ENCODE results near the gene LGSN.
"Not testable (repeated sequence)": the region's sequence is repeated elsewhere in the genome, so short reads cannot be mapped to it uniquely, and the experiment has no call there.

The LGSN gene, protein sequence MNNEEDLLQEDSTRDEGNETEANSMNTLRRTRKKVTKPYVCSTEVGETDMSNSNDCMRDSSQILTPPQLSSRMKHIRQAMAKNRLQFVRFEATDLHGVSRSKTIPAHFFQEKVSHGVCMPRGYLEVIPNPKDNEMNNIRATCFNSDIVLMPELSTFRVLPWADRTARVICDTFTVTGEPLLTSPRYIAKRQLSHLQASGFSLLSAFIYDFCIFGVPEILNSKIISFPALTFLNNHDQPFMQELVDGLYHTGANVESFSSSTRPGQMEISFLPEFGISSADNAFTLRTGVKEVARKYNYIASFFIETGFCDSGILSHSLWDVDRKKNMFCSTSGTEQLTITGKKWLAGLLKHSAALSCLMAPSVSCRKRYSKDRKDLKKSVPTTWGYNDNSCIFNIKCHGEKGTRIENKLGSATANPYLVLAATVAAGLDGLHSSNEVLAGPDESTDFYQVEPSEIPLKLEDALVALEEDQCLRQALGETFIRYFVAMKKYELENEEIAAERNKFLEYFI
- 0.13 to 0.18 reads per million in 2 experiments for total RNA-seq

DNA sequence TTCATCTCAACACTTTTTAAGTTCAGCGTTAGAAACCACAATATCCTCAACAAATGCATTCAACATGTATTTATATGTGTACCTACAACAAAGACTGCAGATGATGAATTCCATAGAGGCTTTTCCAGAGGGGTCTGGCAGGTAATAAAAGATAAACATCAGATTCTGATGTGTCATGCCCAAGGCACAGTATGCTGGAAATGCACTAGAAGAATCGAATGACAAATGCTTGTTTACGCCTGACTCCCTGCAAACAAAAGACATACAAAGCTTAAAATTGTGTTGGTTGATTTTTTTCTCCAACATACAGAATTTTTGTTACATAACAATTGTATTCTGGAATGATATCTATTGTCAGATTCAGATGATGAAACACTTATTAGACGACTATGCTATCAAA is at the start of gene LGSN:
TSS of gene LGSN (minus strand) at position 45 of the 400 bp plus-strand sequence. CDS start at position 5, 40 bp downstream.
- no peak for DNase-seq (ENCODE audit: low read depth)

DNA sequence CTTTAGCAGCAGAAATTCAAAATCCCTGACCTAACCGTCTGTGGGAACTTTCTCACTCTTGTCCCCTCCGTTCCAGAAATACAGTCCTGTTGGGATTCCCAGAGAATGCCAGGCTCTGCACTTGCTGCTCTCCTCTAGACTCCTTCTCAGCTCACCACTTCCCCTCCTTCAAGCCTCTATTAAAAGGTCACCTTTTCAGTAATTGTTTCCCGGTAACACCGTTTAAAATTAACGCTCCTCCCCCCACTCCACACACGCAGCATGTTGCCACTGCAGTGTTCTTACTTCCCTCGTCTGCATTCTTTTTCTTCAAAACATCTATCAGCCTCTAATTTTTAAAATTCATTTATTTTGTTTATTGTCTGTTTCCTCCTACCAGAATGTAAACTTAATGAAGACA is 48.6 kb upstream of the LGSN start:
- DNase-seq (ENCODE audit: low read depth) = no peak

DNA sequence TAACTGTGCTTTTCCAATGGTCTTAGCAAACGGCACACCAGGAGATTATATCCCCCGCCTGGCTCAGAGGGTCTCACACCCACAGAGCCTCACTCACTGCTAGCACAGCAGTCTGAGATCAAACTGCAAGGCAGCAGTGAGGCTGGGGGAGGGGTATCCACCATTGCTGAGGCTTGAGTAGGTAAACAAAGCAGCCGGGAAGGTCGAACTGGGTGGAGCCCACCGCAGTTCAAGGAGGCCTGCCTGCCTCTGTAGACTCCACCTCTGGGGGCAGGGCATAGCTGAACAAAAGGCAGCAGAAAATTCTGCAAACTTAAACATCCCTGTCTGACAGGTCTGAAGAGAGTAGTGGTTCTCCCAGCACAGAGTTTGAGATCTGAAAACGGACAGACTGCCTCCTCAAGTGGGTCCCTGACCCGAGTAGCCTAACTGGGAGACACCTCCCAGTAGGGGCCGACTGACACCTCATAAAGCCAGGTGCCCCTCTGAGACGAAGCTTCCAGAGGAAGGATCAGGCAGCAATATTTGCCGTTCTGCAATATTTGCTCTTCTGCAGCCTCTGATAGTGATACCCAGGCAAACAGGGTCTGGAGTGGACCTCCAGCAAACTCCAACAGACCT is 42.8 kb upstream of the LGSN start:
- DNase-seq (ENCODE audit: low read depth) = not testable (repeated sequence)

DNA sequence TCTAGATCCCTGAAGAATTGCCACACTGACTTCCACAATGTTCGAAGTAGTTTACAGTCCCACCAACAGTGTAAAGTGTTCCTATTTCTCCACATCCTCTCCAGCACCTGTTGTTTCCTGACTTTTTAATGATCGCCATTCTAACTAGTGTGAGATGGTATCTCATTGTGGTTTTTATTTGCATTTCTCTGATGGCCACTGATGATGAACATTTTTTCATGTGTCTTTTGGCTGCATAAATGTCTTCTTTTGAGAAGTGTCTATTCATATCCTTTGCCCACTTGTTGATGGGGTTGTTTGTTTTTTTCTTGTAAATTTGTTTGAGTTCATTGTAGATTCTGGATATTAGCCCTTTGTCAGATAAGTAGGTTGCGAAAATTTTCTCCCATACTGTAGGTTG is 37.6 kb upstream of the LGSN start:
- not testable (repeated sequence) for DNase-seq (ENCODE audit: low read depth)

DNA sequence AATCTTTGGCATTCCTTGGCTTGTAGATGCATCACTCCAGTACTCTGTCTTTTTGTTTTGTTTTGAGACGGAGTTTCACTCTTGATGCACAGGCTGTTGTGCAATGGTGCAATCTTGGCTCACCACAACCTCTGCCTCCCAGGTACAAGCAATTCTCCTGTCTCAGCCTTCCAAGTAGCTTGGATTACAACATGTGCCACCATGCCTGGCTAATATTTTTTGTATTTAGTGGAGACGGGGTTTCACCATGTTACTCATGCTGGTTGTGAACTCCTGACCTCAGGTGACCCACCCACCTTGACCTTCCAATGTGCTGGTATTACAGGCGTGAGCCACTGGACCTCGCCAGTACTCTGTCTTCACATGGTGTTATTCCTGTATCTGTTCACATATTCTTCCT is 35.8 kb upstream of the LGSN start:
- no peak for DNase-seq (ENCODE audit: low read depth)

DNA sequence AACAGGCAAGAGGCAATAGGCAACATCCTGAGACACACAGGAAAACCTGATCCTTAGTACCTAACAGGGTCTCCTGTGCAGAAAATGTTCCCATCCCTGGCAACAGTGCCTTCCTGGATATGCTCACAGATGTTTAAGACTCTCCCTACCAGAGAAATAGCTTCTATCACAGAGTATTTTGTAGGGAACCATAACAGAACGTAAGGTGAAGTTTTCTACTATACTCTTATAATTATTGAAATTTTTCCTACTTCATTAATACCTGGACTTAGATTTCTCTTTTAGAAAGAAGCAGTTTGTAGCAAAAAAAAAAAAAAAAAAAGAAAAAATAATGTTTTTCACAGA is 33.5 kb upstream of the LGSN start:
- DNase-seq (ENCODE audit: low read depth) = no peak

DNA sequence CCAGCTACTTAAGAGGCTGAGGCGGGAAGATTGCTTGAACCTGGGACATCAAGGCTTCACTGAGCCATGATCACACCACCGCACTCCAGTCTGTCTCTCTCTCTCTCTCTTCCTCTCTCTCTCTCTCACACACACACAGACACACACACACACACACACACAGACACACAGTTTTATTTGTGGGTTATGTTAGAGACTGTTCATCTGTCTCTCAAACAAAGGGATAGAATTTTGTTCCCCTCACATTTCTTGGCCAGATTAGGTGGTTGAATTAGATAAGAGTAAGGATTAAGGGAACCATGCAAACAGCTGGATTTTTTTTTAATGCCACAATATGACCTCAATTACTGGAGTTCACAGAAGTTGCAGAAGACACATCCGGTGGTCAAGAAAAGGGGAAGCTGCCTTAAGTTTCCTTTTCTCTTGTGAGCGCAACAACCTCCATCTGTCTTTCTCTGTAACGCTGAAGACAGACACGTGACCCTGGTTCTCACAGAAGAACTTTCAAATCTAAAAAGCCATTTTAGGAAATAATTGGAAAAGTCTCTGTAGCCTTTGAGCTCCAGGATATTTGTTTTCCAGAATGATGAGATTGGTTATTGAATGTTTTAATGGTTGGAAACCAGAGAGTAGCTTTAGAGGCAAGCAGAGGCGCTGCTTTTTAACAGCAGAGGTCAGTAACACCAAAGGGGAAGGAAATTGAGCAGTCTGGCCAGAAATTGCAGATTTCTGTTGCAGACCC is 32.9 kb upstream of the LGSN start:
- DNase-seq (ENCODE audit: low read depth) = no peak

DNA sequence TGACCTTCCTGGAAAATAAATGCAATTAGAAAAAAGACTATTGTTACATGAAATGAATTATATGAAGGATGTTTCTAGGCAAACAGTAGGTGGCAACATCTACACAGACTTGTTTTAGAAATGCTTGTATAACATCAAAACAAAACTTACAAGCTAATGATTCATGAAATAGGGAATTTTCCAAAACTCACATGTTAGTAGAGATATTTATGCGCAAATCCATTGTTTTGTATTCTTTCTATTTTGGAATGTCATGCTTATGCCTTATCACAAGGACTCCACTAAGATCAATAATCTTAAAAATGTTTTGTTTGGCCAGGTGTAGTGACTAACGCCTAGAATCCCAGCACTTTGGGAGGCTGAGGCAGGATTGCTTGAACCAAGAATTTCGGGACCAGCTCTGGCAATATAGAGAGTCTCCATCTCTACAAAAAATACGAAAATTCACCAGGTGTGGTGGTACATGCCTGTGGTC is 32.3 kb upstream of the LGSN start:
- no peak for DNase-seq (ENCODE audit: low read depth)

DNA sequence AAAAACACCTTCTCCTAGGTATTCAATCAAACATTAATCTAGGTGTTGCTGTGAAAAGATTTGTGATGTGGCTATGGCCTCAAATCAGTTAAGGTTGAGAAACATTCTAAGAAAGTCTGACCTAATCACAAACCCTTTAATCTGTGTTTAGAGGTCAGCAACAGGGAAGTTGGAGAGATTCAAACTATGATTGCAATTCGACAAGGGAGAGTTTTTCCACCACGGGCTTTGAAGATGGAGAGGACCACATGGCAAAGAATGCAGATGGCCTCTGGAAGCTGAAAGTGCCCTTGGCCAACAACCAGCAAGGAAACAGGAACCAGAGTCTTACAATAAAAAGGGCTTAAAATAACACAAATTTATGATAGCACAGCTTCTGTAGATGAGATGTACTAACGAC is 29.6 kb upstream of the LGSN start:
- no peak for DNase-seq (ENCODE audit: low read depth)

DNA sequence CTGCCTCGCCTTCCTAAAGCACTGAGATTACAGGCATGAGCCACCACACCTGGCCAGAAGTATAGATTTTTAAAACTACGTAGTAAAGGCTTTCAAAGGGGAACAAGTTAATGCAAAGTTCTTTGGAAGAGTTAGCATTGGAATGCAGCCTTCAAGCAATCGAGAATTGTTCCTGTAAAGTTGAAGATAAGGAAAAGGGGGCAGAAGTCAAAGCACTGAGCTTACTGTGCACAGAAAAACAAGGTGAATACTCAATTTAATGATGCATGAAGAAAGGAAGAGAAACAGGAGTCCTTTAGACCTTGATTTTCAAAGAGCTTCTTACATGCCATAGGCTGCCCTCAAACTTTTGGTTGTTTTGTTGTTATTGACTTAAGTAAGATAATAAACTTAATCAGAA is 29.1 kb upstream of the LGSN start:
- DNase-seq (ENCODE audit: low read depth) = no peak

DNA sequence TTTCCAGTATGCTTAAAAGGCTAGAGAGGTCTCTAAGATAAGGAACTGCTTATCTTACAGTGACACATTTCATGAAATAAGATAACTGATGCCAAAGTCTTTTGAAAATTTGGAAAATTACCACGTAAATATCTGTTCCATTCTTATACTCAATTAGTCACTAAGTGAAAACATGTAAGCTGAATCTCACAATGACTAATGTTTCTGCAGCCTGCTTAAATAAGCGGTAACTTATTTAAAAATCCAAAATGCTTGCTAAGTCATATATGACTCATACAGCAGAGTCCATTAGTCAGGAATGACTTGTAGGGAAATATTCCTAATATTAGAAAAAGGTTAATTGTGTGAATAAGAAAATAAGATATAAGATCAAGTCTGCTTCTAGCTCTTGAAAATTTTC is 27.8 kb upstream of the LGSN start:
- no peak for DNase-seq (ENCODE audit: low read depth)

DNA sequence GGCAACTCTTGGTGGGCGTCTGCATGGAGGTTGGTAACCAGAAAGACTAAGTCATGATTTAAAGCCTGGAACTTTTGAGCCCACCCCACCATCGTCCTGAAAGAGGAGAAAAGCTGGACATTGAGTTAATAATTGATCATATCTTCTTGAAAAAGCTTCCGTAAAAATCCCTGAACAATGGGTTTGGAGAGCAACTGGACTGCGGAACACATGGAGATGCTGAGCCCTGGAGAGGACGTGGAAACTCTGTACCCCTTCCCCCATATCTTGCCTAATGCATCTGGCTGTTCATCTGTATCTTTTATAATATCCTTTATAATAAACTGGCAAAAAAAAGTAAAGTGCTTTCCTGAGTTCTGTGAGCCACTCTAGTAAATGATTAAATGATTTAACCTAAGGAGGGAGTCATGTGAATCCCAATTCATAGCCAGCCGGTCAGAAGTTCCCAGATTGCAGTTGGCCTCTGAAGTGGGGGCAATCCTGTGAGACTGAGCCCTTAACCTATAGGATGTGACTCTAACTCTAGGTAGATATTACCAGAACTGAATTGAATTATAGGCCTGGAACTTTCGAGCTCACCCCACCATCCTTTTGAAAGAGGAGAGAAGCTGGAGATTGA is 26.5 kb upstream of the LGSN start:
- no peak for DNase-seq (ENCODE audit: low read depth)

DNA sequence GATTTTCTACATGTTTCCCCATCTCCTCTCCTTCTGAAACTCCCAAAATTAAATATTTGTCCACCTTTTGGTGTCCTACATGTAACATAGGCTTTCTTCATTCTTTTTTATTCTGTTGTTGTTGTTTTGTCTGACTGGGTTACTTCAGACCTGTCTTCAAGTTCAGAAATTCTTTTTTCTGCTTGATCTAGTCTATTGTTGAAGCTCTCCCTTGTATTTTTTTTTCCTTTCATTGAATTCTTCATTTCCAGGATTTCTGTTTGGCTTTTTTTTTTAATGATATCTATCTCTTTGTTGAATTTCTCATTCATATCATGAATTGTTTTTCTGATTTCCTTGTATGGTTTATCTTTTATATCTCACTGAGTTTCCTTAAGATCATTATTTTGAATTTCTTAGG is 20.6 kb upstream of the LGSN start:
- DNase-seq (ENCODE audit: low read depth) = no peak

DNA sequence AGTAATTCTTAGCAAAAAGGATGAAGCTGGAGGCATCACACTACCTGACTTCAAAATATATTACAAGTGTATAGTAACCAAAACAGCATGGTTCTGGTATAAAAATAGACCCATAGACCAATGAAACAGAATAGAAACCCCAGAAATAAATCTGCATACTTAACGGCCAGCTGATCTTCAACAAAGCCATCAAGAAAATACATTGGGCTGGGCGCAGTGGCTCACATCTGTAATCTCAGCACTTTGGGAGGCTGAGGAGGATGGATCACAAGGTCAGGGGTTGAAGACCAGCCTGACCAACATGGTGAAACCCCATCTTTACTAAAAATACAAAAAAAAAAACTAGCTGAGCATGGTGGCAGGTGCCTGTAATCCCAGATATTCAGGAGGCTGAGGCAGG is 14.9 kb upstream of the LGSN start:
- not testable (repeated sequence) for DNase-seq (ENCODE audit: low read depth)

DNA sequence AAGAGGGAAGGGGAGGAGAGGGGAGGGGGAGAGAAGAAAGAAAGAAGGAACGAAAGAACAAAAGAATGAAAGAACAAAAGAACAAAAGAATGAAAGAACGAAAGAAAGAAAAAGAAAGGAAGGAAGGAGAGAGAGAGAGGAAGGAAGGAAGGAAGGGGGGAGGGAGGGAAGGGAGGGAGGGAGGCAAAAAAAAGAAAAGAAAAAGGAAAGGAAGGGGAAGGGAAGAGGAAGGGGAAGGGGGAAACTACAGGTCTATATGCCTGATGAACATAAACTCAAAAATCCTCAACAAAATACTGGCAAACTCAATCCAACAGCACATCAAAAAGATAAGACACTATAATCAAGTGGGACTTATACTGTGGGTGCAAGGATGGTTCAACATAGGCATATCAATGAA is 13.7 kb upstream of the LGSN start:
- no peak for DNase-seq (ENCODE audit: low read depth)

DNA sequence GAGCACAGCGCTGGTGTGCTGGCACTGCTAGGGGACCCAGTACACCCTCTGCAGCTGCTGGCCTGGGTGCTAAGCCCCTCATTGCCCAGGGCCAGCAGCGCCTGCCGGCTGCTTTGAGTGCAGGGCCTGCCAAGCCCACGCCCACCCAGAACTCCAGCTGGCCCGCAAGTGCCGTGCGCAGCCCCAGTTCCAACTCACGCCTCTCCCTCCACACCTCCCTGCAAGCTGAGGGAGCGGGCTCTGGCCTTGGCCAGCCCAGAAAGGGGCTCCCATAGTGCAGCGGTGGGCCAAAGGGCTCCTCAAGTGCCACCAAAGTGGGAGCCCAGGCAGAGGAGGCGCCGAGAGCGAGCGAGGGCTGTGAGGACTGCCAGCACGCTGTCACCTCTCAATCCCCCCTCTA is 6.8 kb upstream of the LGSN start:
- DNase-seq (ENCODE audit: low read depth) = not testable (repeated sequence)

DNA sequence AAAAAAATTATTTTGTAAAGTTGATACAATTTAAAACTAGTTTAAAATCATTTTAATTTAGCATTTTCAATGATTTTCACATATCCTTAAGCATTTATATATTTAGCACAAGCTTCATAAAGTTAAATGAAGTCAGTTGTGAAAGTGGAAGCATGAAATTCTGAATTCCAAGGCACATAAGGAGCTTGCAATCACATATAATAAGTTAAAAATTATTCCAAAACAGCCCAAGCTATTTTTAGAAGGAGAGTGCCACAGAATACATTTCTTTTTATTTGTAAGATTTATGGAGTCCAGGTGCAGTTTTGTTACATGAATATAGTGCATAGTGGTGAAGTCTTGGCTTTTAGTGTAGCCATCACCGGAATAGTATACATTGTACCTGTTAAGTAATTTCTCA is 3.2 kb upstream of the LGSN start:
- no peak for DNase-seq (ENCODE audit: low read depth)

DNA sequence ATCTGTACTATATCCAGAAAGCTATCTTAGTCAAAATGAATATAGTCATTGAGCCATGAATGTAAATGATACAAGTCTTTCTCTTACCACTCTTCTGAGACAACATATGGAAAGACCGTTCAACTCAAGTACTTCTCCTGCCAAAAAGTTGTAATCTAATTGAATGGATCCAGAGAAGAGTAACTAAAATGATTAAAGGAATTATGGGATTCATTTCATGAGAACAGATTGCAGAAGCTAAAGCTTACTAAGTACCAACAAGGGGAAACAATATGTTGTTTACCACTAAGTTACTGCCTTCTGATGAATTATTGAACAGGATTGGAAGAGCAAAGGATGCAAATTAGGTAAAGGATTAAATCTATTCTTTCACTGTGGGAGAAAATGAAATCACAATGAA is 2.0 kb upstream of the LGSN start:
- no peak for DNase-seq (ENCODE audit: low read depth)

DNA sequence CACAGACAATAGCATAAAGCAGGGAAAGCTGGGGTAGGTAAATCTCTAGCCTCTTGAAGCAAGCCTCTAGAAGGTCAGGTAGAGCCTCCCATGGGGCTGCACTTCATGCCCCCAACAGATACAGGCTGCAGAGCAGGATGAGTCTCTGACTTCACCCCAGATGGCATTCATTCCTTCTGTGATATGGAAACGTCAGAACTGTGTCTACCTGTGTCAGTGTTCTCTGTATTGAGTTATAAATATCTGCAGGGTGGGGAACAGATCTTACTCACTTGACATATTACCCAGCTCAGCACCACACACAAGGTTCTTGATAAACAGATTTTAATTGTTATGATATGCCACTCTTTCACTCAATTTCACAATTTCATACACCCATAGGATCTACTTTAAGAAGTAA is 2.1 kb downstream of the LGSN start:
- DNase-seq (ENCODE audit: low read depth) = no peak

DNA sequence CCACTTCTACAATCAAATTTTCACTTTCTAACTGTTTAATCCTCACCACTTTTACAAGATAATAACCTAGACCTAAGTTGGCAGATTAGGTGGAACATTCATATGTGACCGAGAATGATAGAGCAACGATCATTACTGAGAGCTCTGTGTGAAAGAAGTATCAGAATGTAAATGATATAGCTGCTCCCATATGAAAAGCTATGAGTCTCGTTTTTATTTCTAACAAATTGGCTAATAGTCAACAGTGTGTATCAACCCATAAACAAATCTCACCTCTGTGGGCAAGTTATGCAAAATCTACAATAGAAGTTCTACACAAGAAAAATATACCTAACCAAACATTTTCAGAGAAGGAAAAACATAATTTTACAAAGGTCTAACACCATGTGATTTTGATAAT is 3.7 kb downstream of the LGSN start:
- DNase-seq (ENCODE audit: low read depth) = no peak

DNA sequence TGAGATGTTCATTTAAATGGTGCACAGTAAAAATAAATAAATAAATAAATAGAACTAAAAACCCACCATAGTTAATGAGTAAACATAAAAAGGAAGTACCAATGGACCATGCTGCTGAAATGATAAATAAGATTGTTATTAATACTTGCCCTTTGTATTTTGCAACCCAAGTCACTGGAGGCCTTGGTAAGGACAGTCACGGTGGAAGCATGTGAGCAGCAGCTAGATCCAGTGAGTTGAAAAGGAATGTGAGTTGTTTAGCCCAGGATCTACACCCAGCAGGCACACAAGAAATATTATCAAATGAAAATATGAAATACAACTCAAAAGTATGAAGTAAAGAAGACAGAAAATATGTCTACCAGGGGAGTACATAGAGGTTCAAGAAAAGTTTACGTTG is 6.7 kb downstream of the LGSN start:
- no peak for DNase-seq (ENCODE audit: low read depth)

DNA sequence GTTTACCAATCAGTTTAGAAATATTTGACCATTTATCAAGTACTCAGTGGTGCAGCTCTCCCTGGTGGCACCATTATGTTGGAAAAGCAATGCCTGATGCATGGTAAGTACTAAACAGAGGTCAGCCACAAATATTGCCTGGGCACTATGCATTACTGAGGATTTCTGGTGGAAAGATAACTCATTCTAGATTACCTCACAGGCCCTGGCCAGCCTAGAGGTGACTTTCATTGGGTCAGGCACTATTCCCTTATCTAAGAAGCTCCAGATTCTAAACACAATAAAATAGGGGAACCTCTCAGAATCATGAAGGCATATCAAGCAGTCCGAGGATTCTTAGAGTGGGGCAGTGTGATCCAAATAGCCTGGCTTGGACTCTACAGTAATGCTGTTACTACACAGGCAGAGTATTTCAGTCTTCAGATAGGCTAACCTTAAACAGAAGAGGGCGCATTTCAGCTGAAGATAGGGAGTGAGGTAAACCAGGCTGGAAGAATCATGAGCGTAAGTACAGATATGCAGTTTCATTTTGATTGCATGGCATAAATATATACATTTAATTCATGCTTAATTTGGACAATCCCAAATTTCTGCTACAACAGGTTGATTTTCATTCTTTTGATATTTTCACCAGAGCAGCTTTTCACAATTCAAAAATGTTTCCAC is 12.1 kb downstream of the LGSN start:
- DNase-seq (ENCODE audit: low read depth) = no peak
